ENCODE measurements around the gene ZNRD2. TPM values are rescaled to one million over a fixed set of nuclear protein-coding genes. Genes with fewer than 3 reads are reported as not detected.
A peak's percentile ranks its signal among the peaks of the same experiment; 100 is the strongest.

Gene ZNRD2
- total and polyA plus RNA-seq, 10 of the 15 experiments (the other 5 are each of a cell fraction or from before 2014, with no cell fraction given), result 7.9 to 111 (median 55.4) TPM

GRCh38 chr11:65569164-65569972 lies 909 bp upstream of the ZNRD2 start:
- Histone ChIP-seq H3K79me2 (ENCODE audit: control insufficient read depth, insufficient read depth, low read length) (peaks cover 46% of the 10 kb centered on the region), H3K4me2 (ENCODE audit: control insufficient read depth, insufficient read depth) (peak overlapping the region; percentile 93), H3K27ac (ENCODE audit: control insufficient read depth, insufficient read depth) (peak overlapping the region; percentile 76), H3K36me3 (ENCODE audit: control insufficient read depth in 2 of 2, insufficient read depth in 2 of 2, low read length in 1 of 2) (no peaks in the 10 kb centered on the region; a peak in 1 of 4 replicates), H3K9ac (ENCODE audit: control insufficient read depth, insufficient read depth, low read length) (peak overlapping the region; percentile 87), H4K20me1 (ENCODE audit: control insufficient read depth, insufficient read depth) (no peaks in the 10 kb centered on the region), H3K4me3 (peak overlapping the region; percentile 84), H3K27me3 (replicated peaks in 1 of 2; ENCODE audit: control insufficient read depth in 2 of 2, insufficient read depth in 2 of 2, low read length in 1 of 2) (no peaks in the 10 kb centered on the region), H3K9me3 (replicated peaks; ENCODE audit: control insufficient read depth, insufficient read depth, low read length) (no peaks in the 10 kb centered on the region), H2AFZ (ENCODE audit: control insufficient read depth, low read depth, low read length) (peak overlapping the region; percentile 90), H3K4me1 (ENCODE audit: control insufficient read depth, insufficient read depth, low read length) (peaks cover 33% of the 10 kb centered on the region)
- no peak for FAIRE-seq
- 2% methylated on average over 28 of the region's 28 CpGs for WGBS (ENCODE audit: insufficient coverage, insufficient replicate concordance, low lambda C conversion rate, missing lambda C conversion rate)
- ChIA-PET POLR2A (interaction anchor here (0.6 to 4.7 kb wide), 9 partner anchors 20 to 84 kb away, joined by 3 to 66 read pairs (median 4); partner anchors contain the start of genes PCNX3 and SCYL1), RAD21 (ENCODE audit: unreplicated experiment) (interaction anchor here (1.0 to 6.1 kb wide), 11 partner anchors 10 to 153 kb away, joined by 3 to 58 read pairs (median 4); partner anchors contain the start of genes MAP3K11, PCNX3 and SIPA1), CTCF (interaction anchor here (1.0 to 5.5 kb wide), 10 partner anchors 8 to 207 kb away, joined by 4 to 89 read pairs (median 5); no protein-coding TSS in a partner anchor), SMC1A (ENCODE audit: uncharacterized antibody, unreplicated experiment) (interaction anchor here (1.0 to 4.8 kb wide), 3 partner anchors 17 to 28 kb away, joined by 3 to 48 read pairs (median 37); no protein-coding TSS in a partner anchor)
- peak; percentile 40 for ATAC-seq
- DNase-seq (ENCODE audit: low read depth, low spot score), result no peak
- in situ Hi-C loops (cut with MboI), result no loop called here
- intact Hi-C loops (cut with micrococcal nuclease; ENCODE audit: unreplicated experiment), result no loop called here
- TSS peak; percentile 86 for BruUV-seq (replicated peaks)
- no peak for TF ChIP-seq SRF (IDR thresholded peaks at IDR 0.05; ENCODE audit: low read depth in 2 of 2, low read length in 2 of 2)
- TF ChIP-seq MTA3 (IDR thresholded peaks at IDR 0.05; ENCODE audit: borderline replicate concordance, low read length), result no peak
- peak; percentile 66 for TF ChIP-seq SMAD1 (IDR thresholded peaks at IDR 0.05; ENCODE audit: low read depth, partially characterized antibody)
- peak; percentile 29 for TF ChIP-seq ZBTB40 (IDR thresholded peaks at IDR 0.05; ENCODE audit: borderline replicate concordance)
- TF ChIP-seq USF2 (IDR thresholded peaks at IDR 0.05; ENCODE audit: borderline replicate concordance, low read depth, low read length), result no peak
- peak; percentile 73; the same call in 1 of the 2 replicates for TF ChIP-seq SMAD5 (IDR thresholded peaks at IDR 0.05; ENCODE audit: low read depth)
- TF ChIP-seq HDGF (IDR thresholded peaks at IDR 0.05), result peak; percentile 54; the same call in 1 of the 2 replicates
- peak; percentile 88; the same call in 1 of the 2 replicates for TF ChIP-seq ZNF687 (IDR thresholded peaks at IDR 0.05)
- no peak for TF ChIP-seq ESRRA (IDR thresholded peaks at IDR 0.05; ENCODE audit: low read length)
- TF ChIP-seq MYC (IDR thresholded peaks at IDR 0.05; ENCODE audit: insufficient read depth, insufficient read length, insufficient replicate concordance, low read length, severe bottlenecking), result peak; percentile 0
